Activated CD4-positive, alpha-beta T cell treated with anti-CD3 and anti-CD28 coated beads for 48 hours (primary cell): ENCODE data around the gene PDIA2.
"Not testable (repeated sequence)": the region's sequence is repeated elsewhere in the genome, so short reads cannot be mapped to it uniquely, and the experiment has no call there.

Experiments used
- DNase-seq: peaks from one replicate; pipeline ENCODE4 v3.0.0-alpha.2; 2020

Gene PDIA2

DNA sequence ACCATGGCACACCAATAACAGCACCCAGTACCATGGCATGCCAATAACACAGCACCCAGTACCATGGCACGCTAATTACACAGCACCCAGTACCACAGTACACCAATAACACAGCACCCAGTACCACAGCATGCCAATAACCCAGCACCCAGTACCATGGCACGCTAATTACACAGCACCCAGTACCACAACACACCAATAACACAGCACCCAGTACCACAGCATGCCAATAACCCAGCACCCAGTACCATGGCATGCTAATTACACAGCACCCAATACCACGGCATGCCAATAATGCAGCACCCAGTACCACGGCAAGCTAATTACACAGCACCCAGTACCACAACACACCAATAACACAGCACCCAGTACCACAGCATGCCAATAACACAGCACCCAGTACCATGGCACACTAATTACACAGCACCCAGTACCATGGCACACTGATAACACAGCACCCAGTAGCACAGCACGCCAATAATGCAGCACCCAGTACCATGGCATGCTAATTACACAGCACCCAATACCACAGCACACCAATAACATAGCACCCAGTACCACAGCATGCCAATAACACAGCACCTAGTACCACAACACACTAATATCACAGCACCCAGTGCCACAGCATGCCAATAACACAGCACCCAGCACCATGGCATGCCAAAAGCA is 51.3 kb downstream of the PDIA2 start:
- not testable (repeated sequence) for DNase-seq

DNA sequence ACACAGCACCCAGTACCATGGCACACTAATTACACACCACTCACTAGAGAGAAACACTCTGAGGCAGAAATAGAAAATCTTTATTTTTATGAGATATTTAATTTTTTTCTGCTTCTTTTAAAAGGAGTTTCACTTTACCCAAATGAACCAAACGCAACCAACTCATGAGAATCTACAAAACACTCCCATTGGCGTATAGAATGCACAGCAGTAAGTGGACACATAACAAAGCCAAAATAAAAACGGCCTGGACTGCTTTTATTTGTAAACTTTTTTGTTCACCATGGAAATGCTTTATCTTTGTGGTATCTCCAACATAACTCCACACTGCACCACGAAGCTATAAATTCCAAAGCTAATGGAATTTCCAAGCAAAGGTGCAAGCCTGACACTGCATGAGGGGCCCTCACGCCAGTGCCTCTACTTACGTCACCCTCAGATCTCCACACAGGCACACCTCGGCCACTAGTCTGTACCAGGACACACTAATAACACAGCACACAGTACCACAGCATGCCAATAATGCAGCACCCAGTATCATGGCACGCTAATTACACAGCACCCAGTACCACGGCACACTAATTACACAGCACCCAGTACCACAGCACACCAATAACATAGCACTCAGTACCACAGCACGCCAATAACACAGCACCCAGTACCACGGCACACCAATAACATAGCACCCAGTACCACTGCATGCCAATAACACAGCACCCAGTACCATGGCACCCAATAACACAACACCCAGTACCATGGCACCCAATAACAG is 52.1 kb downstream of the PDIA2 start:
- DNase-seq: not testable (repeated sequence)

DNA sequence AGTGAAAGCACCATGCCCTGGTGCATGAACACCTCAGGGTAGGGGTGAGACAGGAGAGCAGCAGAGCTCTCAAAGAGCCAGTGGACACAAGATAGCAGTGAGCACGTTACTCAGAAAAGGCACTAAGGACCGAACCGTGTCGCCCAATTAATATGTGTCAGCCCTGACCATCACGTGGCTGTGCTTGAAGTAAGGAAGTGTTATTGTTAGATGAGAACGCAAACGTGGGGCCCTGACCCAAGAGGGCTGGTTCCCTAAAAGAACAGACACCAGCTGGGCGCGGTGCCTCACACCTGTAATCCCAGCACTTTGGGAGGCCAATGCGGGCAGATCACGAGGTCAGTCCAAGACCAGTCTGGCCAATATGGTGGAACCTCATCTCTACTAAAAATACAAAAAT is 53.3 kb downstream of the PDIA2 start:
- no peak for DNase-seq
